Measurements from ENCODE around the gene SIT1. TPM values are rescaled to one million over a fixed set of nuclear protein-coding genes. Genes with fewer than 3 reads are reported as not detected.

Gene SIT1
- total RNA-seq, 4 donors from 2014 or later = 0.42 to 4.2 (median 1.5) TPM

- no peaks in the 10 kb centered on the region for H3K4me1 ChIP-seq
- H3K36me3 ChIP-seq = no peaks in the 10 kb centered on the region
- no peak for DNase-seq
- no peak for TF ChIP-seq POLR2A (IDR thresholded peaks at IDR 0.05)
- no peak for TF ChIP-seq CTCF (IDR thresholded peaks at IDR 0.05)
- no peaks in the 10 kb centered on the region for H3K27me3 ChIP-seq
- 75 to 85% methylated on average over 5 of the region's 5 CpGs for WGBS, 2 donors
- no peak overlapping the region for H3K4me3 ChIP-seq
- intact Hi-C loops (cut with DNase I) = no loop called here
- H3K9me3 ChIP-seq = no peaks in the 10 kb centered on the region
- H3K27ac ChIP-seq = no peak overlapping the region
These were observed 21.1 kb downstream of the SIT1 start for GRCh38 chr9:35629597-35629996.

- no peaks in the 10 kb centered on the region for H3K36me3 ChIP-seq
- H3K4me1 ChIP-seq = no peaks in the 10 kb centered on the region
- intact Hi-C loops (cut with DNase I) = no loop called here
- H3K9me3 ChIP-seq = no peaks in the 10 kb centered on the region
- H3K4me3 ChIP-seq = no peak overlapping the region
- no peak overlapping the region for H3K27ac ChIP-seq
- no peak for TF ChIP-seq CTCF (IDR thresholded peaks at IDR 0.05)
- TF ChIP-seq POLR2A (IDR thresholded peaks at IDR 0.05) = no peak
- no peak for DNase-seq
- WGBS, 2 donors = 83 to 93% methylated on average over 5 to 6 of the region's 6 CpGs
- no peaks in the 10 kb centered on the region for H3K27me3 ChIP-seq
These were observed 22.2 kb downstream of the SIT1 start for GRCh38 chr9:35628389-35628991.

- DNase-seq = no peak
- intact Hi-C loops (cut with DNase I) = no loop called here
- WGBS, 2 donors = 88 to 100% methylated on average over 1 to 2 of the region's 2 CpGs
These were observed 23.2 kb downstream of the SIT1 start for GRCh38 chr9:35627575-35627974.

GRCh38 chr9:35619800-35620158 is 31.0 kb downstream of the SIT1 start:
- no peaks in the 10 kb centered on the region for H3K36me3 ChIP-seq
- H3K4me1 ChIP-seq = peaks cover 0 to 28% (median 13%) of the 10 kb centered on the region in 3 donors
- 28 to 64% methylated on average over 2 of the region's 2 CpGs for WGBS, 2 donors
- no peak for DNase-seq
- peaks cover 0 to 18% (median 0%) of the 10 kb centered on the region in 4 donors for H3K27me3 ChIP-seq
- no peaks in the 10 kb centered on the region for H3K9me3 ChIP-seq
- intact Hi-C loops (cut with DNase I) = no loop called here
- no peak for TF ChIP-seq CTCF (IDR thresholded peaks at IDR 0.05)
- TF ChIP-seq POLR2A (IDR thresholded peaks at IDR 0.05) = no peak
- H3K27ac ChIP-seq = peak overlapping the region in 1 of 4 donors; percentile 23
- H3K4me3 ChIP-seq = no peak overlapping the region

More at GRCh38 chr9:35627575-35627974, 23.2 kb downstream of the SIT1 start:
- no peak overlapping the region for H3K27ac ChIP-seq
- no peaks in the 10 kb centered on the region for H3K27me3 ChIP-seq
- no peak for TF ChIP-seq POLR2A (IDR thresholded peaks at IDR 0.05)
- TF ChIP-seq CTCF (IDR thresholded peaks at IDR 0.05) = no peak
- H3K4me1 ChIP-seq = no peaks in the 10 kb centered on the region
- H3K4me3 ChIP-seq = no peak overlapping the region
- H3K36me3 ChIP-seq = no peaks in the 10 kb centered on the region
- H3K9me3 ChIP-seq = no peaks in the 10 kb centered on the region

- Histone ChIP-seq H3K27ac (peak overlapping the region in 3 of 4 donors; percentile 6 to 60 (median 31)), H3K9me3 (no peaks in the 10 kb centered on the region), H3K36me3 (no peaks in the 10 kb centered on the region), H3K4me1 (peaks cover 0 to 28% (median 13%) of the 10 kb centered on the region in 3 donors), H3K4me3 (no peak overlapping the region), H3K27me3 (peaks cover 0 to 18% (median 0%) of the 10 kb centered on the region in 4 donors)
- TF ChIP-seq CTCF (IDR thresholded peaks at IDR 0.05) = no peak
- TF ChIP-seq POLR2A (IDR thresholded peaks at IDR 0.05) = peak in 1 of 4 donors; percentile 12
- no peak for DNase-seq
- WGBS, 2 donors = 73 to 85% methylated on average over 11 to 14 of the region's 17 CpGs
- intact Hi-C loops (cut with DNase I) = no loop called here
These were observed 31.6 kb downstream of the SIT1 start for GRCh38 chr9:35618854-35619799.

Data from esophagus squamous epithelium (tissue), 5 donors.